Stimulated activated CD4-positive, alpha-beta T cell treated with anti-CD3 and anti-CD28 coated beads, Interleukin-15, amount 100 ng/mL, for 24 hours (primary cell): ENCODE results near the gene ZNF710.

ENCODE experiments used
- DNase-seq: peaks from one replicate; pipeline ENCODE4 v3.0.0-alpha.2; 2020

ZNF710 gene

DNA sequence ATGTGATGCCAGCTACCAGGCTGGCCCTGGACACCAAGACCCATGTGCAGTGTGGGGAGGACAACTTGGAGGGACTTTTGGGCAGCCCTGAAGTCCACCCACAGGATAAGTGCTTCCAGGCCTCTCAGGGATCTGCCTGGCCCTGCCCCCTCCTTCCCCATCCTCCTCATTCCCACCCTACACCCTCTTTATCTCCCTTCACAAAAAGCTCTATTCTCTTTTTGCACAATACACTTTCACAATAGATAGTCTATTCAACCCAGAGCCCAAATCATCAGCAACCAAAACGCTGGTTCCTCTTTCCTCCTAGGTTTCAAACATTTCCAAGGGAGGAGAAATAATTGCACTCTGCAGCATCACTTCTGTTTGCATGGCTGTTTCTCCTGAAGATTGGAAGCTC, 7.8 kb upstream of the ZNF710 start:
- DNase-seq: no peak

DNA sequence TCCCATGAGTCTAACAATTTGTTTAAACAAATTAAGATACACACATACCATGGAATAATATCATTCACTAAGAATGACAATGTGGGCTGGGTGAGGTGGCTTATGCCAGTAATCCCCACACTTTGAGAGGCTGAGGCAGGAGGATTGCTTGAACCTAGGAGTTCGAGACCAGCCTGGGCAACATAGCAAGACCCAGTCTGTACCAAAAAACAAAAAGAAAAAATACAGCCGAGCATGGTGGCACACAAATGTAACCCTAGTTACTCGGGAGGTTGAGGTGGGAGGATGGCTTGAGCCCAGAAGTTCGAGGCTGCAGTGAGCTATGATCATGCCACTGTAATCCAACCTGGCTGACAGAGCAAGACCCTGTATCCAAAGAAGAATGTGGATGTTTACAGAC, 4.0 kb upstream of the ZNF710 start:
- DNase-seq: no peak

DNA sequence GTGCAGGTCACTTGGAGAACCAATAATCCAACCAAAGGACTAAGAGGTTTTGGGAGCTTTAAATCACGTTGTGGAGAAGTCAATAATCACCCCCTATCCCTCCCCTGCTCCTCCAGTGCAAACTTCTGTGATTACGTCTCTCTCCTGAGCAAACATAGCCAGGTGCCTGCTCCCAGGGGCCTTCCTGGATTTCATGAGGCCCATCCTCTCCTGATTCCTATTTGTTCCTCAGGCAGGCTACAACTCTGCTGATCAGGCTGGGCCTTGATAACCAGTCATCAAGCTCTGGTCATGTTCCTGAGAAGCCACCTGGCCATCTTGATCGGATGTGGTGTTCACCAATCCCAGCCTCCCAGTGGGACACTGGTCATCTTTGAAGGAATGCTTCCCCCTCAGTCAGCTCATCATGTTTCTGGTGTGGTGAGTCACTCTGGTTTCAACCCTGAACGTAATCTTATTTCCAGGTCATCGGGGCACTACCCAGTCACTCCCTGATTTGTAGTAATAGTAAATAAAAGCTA, 2.9 kb upstream of the ZNF710 start:
- no peak for DNase-seq

DNA sequence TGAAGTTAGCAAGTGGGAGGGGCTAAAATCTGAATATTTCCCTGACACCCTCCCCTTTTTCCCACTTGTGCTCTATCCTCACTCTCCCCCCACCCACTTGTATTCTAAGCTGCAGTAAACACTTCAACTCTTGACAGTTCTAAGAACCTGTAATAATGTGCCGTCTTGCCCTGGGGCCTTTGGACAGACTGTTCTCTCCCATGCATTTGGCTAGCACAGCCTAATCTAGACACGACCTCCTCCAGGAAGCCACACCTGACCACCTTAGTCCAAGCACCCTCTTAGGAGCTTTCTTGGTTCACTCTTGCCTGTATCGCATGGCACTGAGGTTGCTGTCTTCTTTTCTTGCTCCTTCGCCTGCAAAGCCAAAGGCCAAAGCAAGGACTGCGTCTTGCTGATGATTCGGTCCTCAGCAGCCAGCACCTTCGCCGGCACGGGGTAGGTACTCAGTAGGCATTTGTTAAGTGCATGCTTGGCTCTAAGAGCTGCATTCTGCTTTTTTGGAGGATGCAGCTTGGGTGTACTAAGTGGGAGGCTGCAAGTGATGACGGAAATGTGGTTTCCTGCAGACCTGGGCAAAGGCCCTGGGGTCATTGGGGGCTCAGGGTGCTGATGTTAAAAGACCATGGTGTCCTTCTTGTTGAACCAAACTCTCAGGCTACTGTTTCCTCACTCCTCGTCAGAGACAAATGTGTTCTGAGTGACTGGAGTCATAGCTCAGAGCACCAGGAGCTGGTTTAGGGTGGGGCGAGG, 2.0 kb upstream of the ZNF710 start:
- DNase-seq: no peak

DNA sequence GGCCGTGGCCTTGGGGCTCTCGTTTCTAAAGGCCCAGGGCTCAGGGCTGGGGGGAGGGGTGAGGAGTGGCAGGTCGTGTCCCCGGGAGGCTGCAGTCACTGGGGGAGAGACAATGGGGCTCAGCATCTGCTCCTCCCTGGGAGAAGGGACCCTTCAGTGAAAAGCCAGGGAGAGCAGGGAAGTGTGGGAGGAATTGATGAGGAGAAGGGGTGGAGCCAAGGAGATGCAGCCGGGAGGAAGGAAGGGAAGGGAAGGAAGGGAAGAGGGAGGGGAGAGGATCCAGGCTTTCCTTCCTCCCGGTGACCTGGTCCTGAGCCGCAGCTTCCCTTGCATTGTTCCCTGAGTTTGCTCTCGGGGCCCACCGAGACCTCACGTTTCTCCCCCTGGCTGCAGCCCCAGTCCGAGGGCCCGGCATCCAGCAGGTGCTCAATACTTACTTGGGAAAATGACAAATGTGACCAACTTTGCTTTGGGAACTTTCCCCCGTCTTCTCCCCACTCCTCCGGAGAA, 1.4 kb upstream of the ZNF710 start:
- no peak for DNase-seq

DNA sequence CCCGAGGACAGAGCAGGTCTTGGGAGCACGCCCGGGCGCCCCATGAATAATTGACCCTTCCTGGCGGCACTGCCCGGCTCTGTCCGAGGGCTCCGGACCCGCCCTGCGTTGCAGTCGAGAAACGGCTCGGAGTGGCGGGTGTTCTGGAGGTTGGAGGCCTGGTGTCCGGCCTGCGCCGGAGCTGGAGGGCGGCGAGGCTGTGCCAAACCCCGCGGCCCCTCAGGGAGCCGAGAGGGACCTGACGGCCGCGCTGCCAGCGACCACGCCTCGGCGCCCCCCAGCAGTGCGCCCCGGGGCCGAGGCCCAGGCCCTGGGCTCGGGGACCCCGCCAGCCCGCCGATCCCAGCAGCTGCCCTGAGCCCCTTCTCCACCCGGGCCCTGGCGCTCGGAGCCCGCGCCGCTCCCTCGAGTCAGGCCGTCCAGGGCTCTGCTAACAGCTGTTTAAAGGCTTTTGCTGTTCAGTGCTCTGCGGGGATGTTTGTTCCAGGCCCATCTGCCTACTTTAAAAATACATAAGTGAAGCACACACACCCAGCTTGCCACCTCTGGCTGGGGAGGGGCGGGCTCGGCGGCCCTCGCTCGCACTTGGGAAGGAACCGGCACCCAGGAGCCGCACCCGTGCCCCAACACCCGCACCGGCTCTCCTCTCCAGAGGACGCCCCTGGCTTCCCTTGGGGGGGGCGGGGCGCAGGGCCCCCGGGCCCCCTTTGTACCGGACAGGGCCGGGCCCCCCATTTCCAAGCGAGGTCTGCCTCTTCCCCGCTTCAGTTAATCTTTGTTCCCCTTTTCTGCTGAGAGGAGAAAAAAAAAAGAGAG, 730 bp upstream of the ZNF710 start:
- DNase-seq: peak; percentile 23

DNA sequence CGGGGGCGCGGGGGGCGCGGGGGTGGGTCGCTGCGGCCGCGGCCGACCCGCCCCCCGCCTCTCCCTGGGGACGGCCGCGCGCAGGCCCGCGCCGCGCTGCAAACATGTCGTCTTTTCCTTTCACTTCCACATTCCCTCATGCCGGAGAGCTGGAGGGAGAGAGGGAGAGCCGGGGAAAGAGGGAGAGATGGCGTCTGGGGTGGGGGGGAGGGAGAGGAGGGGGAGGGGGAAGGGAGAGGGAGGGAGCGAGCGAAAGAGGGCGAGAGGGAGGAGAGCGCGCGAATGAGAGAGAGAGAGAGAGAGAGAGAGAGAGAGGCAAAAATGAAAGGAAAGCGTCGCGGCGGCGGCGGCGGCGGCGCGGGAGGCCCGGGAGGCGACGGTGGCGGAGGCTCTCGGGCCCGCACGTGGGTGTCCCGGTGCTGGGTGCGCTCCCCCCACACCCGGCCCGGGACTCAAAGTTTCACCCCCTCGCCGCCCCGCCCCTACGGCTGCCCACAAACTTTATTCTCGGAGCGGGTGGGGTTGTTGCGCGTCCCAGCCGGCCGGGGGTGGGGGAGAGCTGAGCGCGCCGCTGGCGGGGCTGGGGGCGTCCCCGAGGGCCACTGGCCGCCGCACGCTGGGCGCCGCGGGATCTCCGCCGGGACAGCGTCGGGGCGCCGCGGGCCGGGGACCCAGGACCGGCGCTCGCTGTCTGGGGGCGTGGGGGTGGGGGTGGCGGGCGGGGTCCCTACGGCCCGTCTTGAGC, 731 bp downstream of the ZNF710 start:
- DNase-seq: peak; percentile 78

DNA sequence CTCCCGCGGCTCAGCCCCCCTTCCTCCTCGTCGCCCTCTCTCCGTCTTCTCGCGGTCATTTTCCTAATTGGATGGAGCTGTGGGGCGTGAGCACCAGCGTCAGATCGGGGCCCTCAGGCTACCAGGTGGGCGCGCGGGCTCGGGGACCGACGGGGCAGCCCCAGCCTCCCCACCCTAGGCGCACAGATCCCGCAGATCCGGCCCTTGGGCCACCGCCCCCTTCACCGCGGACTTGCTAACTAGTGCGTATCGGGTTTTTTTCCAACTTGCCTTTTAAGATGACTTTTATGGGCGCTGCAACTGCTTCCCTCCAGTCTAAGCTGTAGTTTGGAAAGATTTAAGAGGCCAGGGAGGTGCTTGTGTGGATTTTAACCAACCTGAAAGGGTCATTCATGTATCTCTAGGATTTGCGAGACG, 1.3 kb downstream of the ZNF710 start:
- DNase-seq: peak; percentile 66

DNA sequence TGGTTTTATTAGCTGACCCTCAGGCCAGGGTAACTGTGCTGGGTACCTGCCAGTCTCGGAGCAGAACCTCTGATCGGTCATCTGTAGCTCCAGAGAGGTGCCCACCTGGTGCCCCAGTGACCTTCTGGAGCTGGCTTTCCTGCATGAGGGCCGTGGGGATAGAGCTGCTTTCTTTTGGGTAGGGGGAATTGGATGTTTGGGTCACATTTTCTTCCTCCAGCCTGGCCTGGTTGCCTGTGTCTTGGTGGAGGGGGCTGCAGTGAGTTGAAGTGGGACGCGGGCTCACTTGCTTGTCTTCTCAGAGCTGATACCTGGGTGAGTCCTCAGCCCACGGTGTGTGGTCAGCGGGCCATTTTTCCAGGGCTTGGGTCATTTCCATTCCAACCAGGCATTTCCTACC, 2.6 kb downstream of the ZNF710 start:
- no peak for DNase-seq

DNA sequence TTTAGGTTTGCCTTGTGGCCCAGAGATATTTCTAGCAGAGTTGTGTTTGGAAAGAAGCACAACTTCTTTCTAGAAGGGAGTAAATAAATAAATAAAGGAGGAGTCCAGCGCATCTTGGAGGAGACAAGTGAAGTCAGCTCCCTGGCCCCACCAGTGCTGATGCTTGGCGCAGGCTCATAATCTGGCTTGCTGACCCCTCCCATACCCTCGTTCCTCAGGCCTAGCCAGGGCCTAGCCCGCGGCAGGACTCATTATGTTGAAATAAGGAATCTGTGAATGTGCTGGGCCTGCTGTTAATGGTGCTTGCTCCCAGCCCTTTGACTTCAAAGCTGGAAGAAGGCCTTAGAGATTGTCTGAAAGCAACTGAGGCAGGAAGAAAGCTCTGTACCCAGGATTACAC, 3.1 kb downstream of the ZNF710 start:
- no peak for DNase-seq

DNA sequence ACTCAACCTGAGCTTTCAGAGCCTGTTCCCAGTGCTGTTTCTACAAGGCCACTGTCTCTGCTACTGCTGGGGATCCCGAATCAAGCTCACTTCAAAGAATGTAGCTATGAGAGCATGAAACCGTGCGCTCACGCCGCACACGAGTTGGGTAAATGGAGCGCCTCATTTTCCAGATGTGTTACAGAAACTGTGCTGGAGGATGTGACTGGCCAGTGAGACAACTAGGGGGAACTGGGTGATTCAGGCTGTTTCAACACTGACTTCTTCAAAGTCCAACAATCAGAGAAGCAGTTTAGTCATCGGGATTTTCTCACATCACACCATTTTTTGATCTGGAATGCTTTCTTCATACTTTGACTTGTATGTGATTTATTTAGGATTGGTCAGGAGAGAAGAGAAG, 3.5 kb downstream of the ZNF710 start:
- peak; percentile 68 for DNase-seq

DNA sequence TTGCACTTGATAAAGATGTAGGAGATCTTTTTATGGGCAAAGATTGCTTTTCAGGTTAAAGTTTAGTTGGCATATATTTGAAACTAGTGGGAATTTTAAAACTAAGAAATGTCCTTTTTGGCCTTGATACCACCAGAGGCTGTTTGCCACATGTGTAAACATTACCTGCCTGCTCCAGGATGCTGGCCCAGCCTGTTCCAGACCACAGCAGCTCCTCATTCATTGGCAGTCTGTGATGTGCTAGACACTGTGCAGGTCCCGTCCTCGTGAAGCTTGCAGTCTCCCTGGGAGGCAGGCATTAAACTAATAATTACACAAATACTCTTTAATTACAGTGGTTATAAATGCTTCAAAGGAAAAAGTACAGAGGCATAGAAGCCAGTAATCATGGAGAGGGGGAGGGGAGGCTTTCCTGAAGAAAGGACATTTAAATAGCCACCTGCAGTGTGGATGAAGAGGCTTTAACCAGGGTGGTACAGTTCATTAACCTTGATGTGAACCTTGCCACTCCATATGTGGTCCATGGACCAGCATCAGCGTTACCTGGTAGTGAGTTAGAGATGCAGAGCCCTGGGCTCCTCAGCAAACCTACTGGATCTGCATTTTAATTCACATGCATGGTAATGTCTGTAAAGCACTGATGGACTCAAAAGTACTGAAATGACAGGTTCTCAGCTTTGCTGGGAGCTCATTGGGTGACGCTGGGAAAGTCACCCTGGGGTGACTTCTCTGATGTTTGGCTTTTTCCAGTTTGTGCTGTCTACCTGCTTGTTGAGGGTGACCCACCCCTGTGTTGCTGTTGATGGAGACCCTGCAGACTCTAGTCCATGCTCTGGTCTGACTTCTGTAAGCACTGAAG, 5.3 kb downstream of the ZNF710 start:
- peak; percentile 21 for DNase-seq

DNA sequence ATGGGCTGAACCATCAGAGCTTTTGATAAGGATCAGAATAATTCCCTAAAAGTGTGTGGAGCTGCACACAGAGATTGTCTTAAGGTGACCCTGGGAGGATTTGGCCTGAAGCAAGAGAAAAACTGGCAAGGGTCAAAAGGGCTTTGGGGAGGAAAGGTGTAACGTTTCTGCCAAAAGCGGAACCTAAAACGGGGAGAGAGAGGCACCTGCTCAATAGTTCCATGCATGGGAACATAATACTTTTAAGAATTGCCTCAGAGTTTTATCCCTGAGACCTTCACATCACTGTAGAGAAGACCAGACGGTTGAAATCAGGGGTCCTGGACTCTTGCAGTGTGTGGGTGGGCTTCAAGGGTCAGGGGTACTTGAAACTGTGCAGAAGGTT, 5.9 kb downstream of the ZNF710 start:
- no peak for DNase-seq

DNA sequence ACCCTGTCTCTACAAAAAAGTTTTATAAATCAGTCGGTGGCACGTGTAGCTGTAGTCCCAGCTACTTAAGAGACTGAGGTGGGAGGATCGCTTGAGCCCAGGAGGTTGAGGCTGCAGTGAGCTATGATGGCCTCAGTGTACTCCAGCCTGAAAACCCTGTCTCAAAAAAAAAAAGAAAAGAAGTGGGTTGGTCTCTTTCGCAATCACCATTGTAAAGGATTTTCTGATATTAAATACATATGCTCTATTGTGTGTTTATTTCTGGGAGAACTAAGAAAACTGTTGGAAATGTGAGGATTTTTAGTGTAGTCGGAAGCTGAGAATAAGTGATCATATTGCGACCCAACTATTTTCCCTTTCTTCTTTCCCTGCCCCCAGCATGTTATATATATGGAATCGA, 7.5 kb downstream of the ZNF710 start:
- DNase-seq: no peak

DNA sequence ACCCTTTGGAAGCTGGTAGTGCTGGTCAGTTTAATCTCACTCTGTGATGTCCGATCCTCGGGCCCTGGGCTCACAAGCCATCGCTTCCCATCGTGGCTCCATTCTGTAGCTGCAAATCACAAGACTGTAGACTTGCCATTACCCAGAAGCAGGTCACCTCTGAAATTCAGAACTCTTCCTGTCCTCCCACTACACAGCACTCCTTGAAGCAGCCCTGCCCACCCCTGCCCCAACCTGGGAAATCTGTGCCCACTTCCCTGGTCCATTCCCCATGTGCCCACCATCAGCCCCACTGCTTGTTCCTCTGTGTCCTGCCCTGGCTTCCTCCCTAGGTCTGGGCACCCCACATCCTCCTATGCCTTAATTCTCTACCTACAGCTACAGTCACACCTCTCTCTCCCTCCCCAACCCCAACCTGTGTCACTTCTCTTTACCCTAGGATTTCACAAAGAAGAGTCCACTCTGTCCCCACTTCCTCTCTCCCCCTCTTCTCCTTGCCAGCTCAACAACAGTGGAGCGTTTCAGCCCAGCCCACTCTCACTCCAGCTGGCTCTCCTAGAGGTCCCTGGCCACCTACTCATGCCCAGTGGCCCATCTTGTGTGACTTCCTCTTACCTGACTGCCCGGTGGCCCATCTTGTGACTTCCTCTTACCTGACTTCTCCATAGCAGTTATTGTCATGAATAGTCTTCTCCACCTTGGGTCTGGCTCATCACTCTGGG, 8.3 kb downstream of the ZNF710 start:
- DNase-seq: no peak

DNA sequence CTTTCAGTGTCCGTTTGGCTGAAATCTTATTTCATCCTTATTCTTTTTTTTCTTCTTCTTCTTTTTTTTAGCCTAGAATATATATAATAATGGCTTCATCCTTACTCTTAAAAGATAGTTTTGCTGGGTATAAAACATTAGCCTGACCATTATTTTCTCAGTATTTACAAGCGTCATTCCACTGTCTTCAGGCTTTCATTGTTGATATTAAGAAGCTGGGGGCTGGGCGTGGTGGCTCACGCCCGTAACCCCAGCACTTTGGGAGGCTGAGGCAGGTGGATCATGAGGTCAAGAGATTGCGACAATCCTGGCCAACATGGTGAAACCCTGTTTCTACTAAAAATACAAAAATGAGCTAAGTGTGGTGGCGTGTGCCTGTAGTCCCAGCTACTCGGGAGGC, 10.6 kb downstream of the ZNF710 start:
- no peak for DNase-seq

DNA sequence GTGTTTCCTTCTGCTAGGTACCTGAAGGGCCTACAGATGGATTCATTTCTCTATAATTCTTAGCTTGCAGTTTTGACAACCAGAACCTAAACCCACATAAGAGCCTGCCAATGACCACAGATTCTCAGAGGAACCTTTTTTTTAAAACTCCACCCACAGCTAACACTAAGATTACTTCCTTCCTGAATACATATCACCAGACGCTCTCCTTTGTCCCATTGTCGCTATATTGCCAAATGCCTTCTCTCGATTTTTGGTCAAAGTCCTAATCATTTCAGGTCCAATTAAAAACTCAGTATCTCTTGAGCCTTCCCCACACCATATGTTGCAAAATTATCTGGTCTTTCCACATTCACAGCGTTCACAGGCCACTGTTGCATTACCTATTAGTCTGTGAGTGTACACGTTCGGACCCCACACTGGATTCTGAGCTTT, 12.4 kb downstream of the ZNF710 start:
- DNase-seq: no peak

DNA sequence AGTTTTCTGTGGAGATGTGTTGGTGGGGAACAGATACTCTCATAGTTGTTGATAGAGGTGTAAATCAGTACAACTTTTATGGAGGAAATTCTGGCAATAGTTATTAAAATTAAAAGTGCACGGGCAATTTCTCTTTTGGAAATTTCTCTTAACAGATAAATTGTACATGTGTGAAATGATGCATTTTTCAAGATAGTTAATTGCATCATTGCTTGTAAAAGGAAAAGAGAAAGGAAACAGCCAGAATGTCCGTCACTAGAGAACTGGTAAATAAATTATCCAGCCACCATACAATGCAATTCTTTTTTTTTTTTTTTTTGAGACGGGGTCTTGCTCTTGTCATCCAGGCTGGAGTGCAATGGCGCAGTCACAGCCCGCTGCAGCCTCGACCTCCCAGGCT, 14.2 kb downstream of the ZNF710 start:
- DNase-seq: no peak

DNA sequence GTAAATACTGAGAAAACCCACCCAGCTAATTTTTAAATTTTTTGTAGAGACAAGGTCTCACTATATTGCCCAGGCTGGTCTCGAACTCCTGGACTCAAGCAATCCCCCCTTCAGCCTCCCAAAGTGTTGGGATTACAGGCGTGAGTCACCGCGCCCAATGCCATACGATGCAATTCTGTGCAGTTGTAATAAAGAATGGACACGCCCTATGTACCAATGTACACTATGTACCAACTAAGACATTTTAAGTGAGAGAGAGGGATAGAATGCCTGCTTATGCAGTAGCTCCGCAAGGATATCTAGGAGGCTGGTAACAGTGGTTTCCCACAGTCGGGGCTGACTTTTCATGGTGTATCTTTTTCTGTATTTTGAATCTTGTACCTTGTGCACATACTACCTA, 14.6 kb downstream of the ZNF710 start:
- DNase-seq: no peak

DNA sequence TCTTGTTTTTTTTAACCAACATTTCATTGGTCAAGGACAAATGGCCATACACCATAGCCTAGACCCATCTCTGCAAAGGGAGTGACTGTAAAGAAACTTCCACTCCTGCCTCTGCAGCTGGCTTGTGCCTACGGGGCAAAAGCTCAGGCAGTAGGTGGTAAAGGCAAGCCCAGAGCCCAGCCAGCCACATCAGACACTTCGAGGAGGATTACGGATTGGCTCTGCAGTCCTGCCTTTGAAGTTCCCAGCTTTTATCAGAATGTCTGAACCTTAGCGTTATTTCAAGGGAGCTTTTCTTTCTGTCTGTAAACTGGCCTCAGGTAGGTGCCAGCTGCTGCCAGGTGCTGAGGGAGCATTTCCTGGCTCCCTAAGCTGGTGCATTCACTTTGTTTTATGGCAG, 15.6 kb downstream of the ZNF710 start:
- DNase-seq: no peak

DNA sequence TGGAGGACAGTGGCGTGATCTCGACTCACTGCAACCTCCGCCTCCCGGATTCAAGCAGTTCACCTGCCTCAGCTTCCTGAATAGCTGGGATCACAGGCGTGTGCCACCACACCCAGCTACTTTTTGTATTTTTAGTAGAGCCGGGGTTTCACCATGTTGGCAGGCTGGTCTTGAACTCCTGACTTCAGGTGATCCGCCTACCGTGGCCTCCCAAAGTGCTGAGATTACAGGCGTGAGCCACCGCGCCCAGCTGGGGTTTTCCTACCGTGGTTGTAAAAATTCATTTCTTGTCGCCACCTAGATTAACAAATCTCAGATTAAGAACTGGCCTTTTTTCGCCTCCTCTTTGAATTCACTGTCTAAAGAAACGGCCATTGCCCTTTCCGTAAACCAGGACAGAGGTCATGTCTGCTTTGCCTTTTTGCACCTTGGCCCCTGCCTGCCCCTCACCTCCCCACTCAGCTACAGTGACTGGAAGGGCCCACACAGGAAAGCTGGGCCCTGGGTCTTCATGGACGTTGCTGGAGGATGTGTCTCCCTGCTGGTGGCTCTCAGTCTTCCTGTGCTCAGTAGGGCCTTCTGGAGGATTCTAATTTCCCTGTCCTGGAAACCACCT, 17.2 kb downstream of the ZNF710 start:
- no peak for DNase-seq
